ENCODE data around the gene CHST4. TPM values are rescaled to one million over a fixed set of nuclear protein-coding genes. Genes with fewer than 3 reads are reported as not detected.

The CHST4 gene
- total and polyA plus RNA-seq, 9 of the 15 experiments (the other 6 are each of a cell fraction or from before 2014, with no cell fraction given) = 0.07 TPM; not detected in 8

DNA sequence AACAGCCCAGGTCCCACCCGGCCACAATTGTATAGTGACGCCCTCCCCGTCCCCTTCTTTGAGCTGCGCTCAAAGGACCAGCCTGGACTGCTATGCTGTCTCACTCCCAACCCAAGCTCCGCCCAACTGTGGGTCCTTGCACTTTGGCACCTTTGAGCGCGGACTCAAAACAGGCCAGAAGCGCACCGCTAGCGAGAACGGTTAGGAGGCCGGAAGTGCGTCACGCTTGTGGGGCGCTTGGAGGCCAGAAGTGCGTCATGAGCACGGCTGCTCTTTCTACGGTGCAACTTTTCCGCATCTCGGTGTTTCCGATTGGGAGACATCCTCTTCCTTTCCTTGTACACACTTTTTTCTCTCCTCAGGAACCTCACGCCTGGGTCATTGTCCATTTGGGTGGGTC lies 37.1 kb upstream of the CHST4 start, which contains the start of gene ZNF19:
Gene ZNF19 (minus strand): TSS at position 203 of the 400 bp plus-strand sequence. CDS start 7,210 bp downstream, outside the sequence.
- intact Hi-C loops (cut with micrococcal nuclease) (no loop called here), in situ Hi-C loops (cut with MboI) (no loop called here)
- H3K4me2 ChIP-seq (ENCODE audit: insufficient read depth, low read length) = no peak within 1 kb of the TSS
- H3K27me3 ChIP-seq (ENCODE audit: control insufficient read depth in 2 of 2, insufficient read depth in 2 of 2, low read length in 2 of 2) = no peaks in the 10 kb centered on the region
- H2AFZ ChIP-seq (ENCODE audit: low read depth, low read length) = peak within 1 kb of the TSS; percentile 52
- H3K79me2 ChIP-seq (ENCODE audit: control insufficient read depth, insufficient read depth, low read length) = no peaks in the 10 kb centered on the region
- H3K4me3 ChIP-seq = no peak within 1 kb of the TSS
- ChIA-PET POLR2A (no interaction called here), CTCF (ENCODE audit: low intra/inter-chr PET ratio) (no interaction called here)
- TF ChIP-seq HES1 (IDR thresholded peaks at IDR 0.05; ENCODE audit: low read depth) (no peak), ZBTB33 (CRISPR knock-in tag; IDR thresholded peaks at IDR 0.05) (peak; percentile 40; the same call in 1 of the 2 replicates)
- ATAC-seq (no peak), DNase-seq (ENCODE audit: extremely low read depth in 1 of 4, low spot score in 3 of 4) (no peak), FAIRE-seq (no peak)
- no peaks in the 10 kb centered on the region for H3K9me1 ChIP-seq (ENCODE audit: control insufficient read depth, insufficient read depth, low read length)
- peaks cover 18 to 25% of the 10 kb centered on the region in 2 experiments for H3K4me1 ChIP-seq (replicated peaks in 1 of 2; ENCODE audit: control insufficient read depth in 2 of 2, insufficient read depth in 2 of 2, low read length in 2 of 2)
- WGBS (ENCODE audit: insufficient coverage, low coverage, missing lambda C conversion rate) = 94% methylated on average over 21 of the region's 22 CpGs
- no peaks in the 10 kb centered on the region; the same call in 1 of the 2 replicates for H3K9me3 ChIP-seq (replicated peaks; ENCODE audit: control insufficient read depth, insufficient read depth, low read depth, low read length)
- no peak within 1 kb of the TSS for H3K9ac ChIP-seq (ENCODE audit: insufficient read depth in 1 of 2, low read depth in 2 of 2, low read length in 2 of 2)
- no peak within 1 kb of the TSS for H3K27ac ChIP-seq (ENCODE audit: extremely low read depth, low read depth, low read length)
- no TSS peak for BruUV-seq (replicated peaks)
- H4K20me1 ChIP-seq (replicated peaks; ENCODE audit: control insufficient read depth, insufficient read depth, low read length) = no peaks in the 10 kb centered on the region
- no peaks in the 10 kb centered on the region; the same call in 2 of the 3 replicates for H3K36me3 ChIP-seq (ENCODE audit: control insufficient read depth, insufficient read depth, low read length)

All from K562 (cell line).